HepG2 (cell line): ENCODE results near the gene SRP68. TPM values are rescaled to one million over a fixed set of nuclear protein-coding genes. Genes with fewer than 3 reads are reported as not detected.

ENCODE experiments used
- AHDC1 ChIP-seq: sonication (generic); formaldehyde crosslinking; IDR thresholded peaks from 2 replicates; pipeline ENCODE4 v1.5.1; 2020; ENCODE audit warnings: mild to moderate bottlenecking, missing genetic modification reagents, borderline replicate concordance
- CHD4 ChIP-seq: fragments of 200-600 bp; sonication (generic); IDR thresholded peaks from 2 replicates; pipeline ENCODE4 v1.7.0; 2017; ENCODE audit warnings: mild to moderate bottlenecking, low read length, borderline replicate concordance
- GTF2F1 ChIP-seq: fragments of 150-350 bp; IDR thresholded peaks from 2 replicates; pipeline ENCODE4 v1.6.1; 2014; ENCODE audit warnings: low read length
- HNF4G ChIP-seq, 2 experiments: sonication (generic) in 1 of 2; formaldehyde crosslinking in 1 of 2; IDR thresholded peaks; 2 replicates each; pipeline versions ENCODE4 v1.4.0 to v1.6.1; 2011 to 2020; ENCODE audit warnings: borderline replicate concordance in 2 of 2, low read depth in 2 of 2, mild to moderate bottlenecking in 2 of 2, low read length in 1 of 2, missing genetic modification reagents in 1 of 2, moderate library complexity in 1 of 2
- NFKB2 ChIP-seq: sonication (generic); formaldehyde crosslinking; IDR thresholded peaks from 2 replicates; pipeline ENCODE4 v1.4.0; 2020; ENCODE audit warnings: missing genetic modification reagents, borderline replicate concordance
- PHF8 ChIP-seq: sonication (generic); formaldehyde crosslinking; IDR thresholded peaks from 2 replicates; pipeline ENCODE4 v1.5.0; 2020; ENCODE audit warnings: missing genetic modification reagents
- PRMT3 ChIP-seq: sonication (generic); formaldehyde crosslinking; IDR thresholded peaks from 2 replicates; pipeline ENCODE4 v1.8.1; 2022; ENCODE audit warnings: low read depth, mild to moderate bottlenecking, moderate library complexity, missing genetic modification reagents, borderline replicate concordance
- SOX5 ChIP-seq: IDR thresholded peaks from 2 replicates; pipeline ENCODE4 v1.6.1; 2016; ENCODE audit warnings: borderline replicate concordance
- SP140L ChIP-seq: sonication (generic); formaldehyde crosslinking; IDR thresholded peaks from 2 replicates; pipeline ENCODE4 v1.4.0; 2020; ENCODE audit warnings: missing genetic modification reagents, borderline replicate concordance
- SP5 ChIP-seq: IDR thresholded peaks from 2 replicates; pipeline ENCODE4 v1.6.1; 2016; ENCODE audit warnings: low read depth, borderline replicate concordance
- YEATS2 ChIP-seq: sonication (generic); formaldehyde crosslinking; IDR thresholded peaks from 2 replicates; pipeline ENCODE4 v1.4.0; 2020; ENCODE audit warnings: missing genetic modification reagents, borderline replicate concordance
- ZBTB3 ChIP-seq: sonication (generic); formaldehyde crosslinking; IDR thresholded peaks from 2 replicates; pipeline ENCODE4 v1.4.0; 2020; ENCODE audit warnings: low read depth, mild to moderate bottlenecking, moderate library complexity, missing genetic modification reagents, borderline replicate concordance
- ZBTB46 ChIP-seq: sonication (generic); formaldehyde crosslinking; IDR thresholded peaks from 2 replicates; pipeline ENCODE4 v1.4.0; 2020; ENCODE audit warnings: mild to moderate bottlenecking, missing genetic modification reagents, borderline replicate concordance
- ZFX ChIP-seq: sonication (generic); formaldehyde crosslinking; IDR thresholded peaks from 2 replicates; pipeline ENCODE4 v1.4.0; 2020; ENCODE audit warnings: mild to moderate bottlenecking, low read depth, missing genetic modification reagents, moderate library complexity
- ZNF12 ChIP-seq: sonication (generic); formaldehyde crosslinking; IDR thresholded peaks from 2 replicates; pipeline ENCODE4 v1.5.0; 2020; ENCODE audit warnings: missing genetic modification reagents
- ZNF362 ChIP-seq: sonication (generic); formaldehyde crosslinking; IDR thresholded peaks from 2 replicates; pipeline ENCODE4 v1.4.0; 2020; ENCODE audit warnings: missing genetic modification reagents, mild to moderate bottlenecking, borderline replicate concordance
- ZNF549 ChIP-seq: sonication (generic); formaldehyde crosslinking; IDR thresholded peaks from 2 replicates; pipeline ENCODE4 v1.5.0; 2020; ENCODE audit warnings: missing genetic modification reagents
- ZNF558 ChIP-seq: sonication (generic); formaldehyde crosslinking; IDR thresholded peaks from 2 replicates; pipeline ENCODE4 v1.9.0; 2022; ENCODE audit warnings: mild to moderate bottlenecking, missing genetic modification reagents, borderline replicate concordance
- ZNF777 ChIP-seq: sonication (generic); formaldehyde crosslinking; IDR thresholded peaks from 2 replicates; pipeline ENCODE4 v1.4.0; 2020; ENCODE audit warnings: missing genetic modification reagents
- ZSCAN25 ChIP-seq: sonication (generic); formaldehyde crosslinking; IDR thresholded peaks from 2 replicates; pipeline ENCODE4 v1.8.0; 2022; ENCODE audit warnings: mild to moderate bottlenecking, missing genetic modification reagents
- polyA plus RNA-seq, 8 experiments: library from polyadenylated mRNA; depleted of rRNA in 3 of 8; stranded (reverse) in 7 of 8; unstranded in 1 of 8; fragments of >200 nt; fragmentation: Illumina TruSeq in 4 of 8; extraction: Trizol in 4 of 8; gene quantifications; 2 replicates each; pipeline versions ENCODE4 v1.2.1 to v1.2.3, GENCODE V29; 2011 to 2016; ENCODE audit warnings: low read depth in 4 of 8, missing spikeins in 1 of 8, mixed read lengths in 1 of 8; ENCODE audit not compliant: insufficient read depth in 1 of 8
- total RNA-seq, 5 experiments: library from RNA; depleted of rRNA; stranded (reverse); fragments of >200 nt; fragmentation: Illumina TruSeq; extraction: Trizol; gene quantifications; 2 replicates each; pipeline ENCODE4 v1.2.3, GENCODE V29; 2016; ENCODE audit warnings: low read depth in 1 of 5

The SRP68 gene
- total and polyA plus RNA-seq, 2 of the 13 experiments (the other 11 are each of a cell fraction or from before 2014, with no cell fraction given), result 39.8 to 74.3 TPM

- TF ChIP-seq ZNF362 (CRISPR knock-in tag) (no peak), ZBTB46 (CRISPR knock-in tag) (no peak), ZNF549 (CRISPR knock-in tag) (peak; percentile 96), SOX5 (CRISPR knock-in tag) (peak; percentile 37; the same call in 1 of the 2 replicates), SP5 (CRISPR knock-in tag) (0 out of 2 replicates have a peak, but pooled peaks have one; percentile 23), ZNF777 (CRISPR knock-in tag) (peak; percentile 64), ZSCAN25 (CRISPR knock-in tag) (peak; percentile 70; the same call in 1 of the 2 replicates), NFKB2 (CRISPR knock-in tag) (peak; percentile 56; the same call in 1 of the 2 replicates), ZNF558 (CRISPR knock-in tag) (no peak), GTF2F1 (no peak), CHD4 (no peak), AHDC1 (no peak), PRMT3 (CRISPR knock-in tag) (no peak), YEATS2 (CRISPR knock-in tag) (peak; percentile 68), ZBTB3 (no peak), ZFX (CRISPR knock-in tag) (peak; percentile 72), HNF4G (IDR thresholded peaks at IDR 0.05; ENCODE audit: borderline replicate concordance, low read depth, low read length) (peak; percentile 76; the same call in 1 of the 2 replicates), HNF4G (CRISPR knock-in tag; IDR thresholded peaks at IDR 0.05; ENCODE audit: borderline replicate concordance, low read depth) (peak; percentile 93), ZNF12 (CRISPR knock-in tag) (no peak), PHF8 (CRISPR knock-in tag) (peak; percentile 42), SP140L (CRISPR knock-in tag) (no peak)
Measured at GRCh38 chr17:76032073-76032779, 40.1 kb downstream of the SRP68 start (continued).
